Testis (tissue), 3 donors: ENCODE data around the gene ELL2. TPM values are rescaled to one million over a fixed set of nuclear protein-coding genes. Genes with fewer than 3 reads are reported as not detected.

Experiments used
- DNase-seq: peaks from one replicate; pipeline ENCODE4 v3.0.0-alpha.2; 2019
- H3K27ac ChIP-seq, 2 donors: fragments of 200-600 bp; sonication (generic); one replicate each; pipeline ENCODE4 v1.5.1; 2019
- H3K27me3 ChIP-seq: fragments of 200-600 bp; sonication (generic); one replicate; pipeline ENCODE4 v1.5.1; 2019
- H3K36me3 ChIP-seq: fragments of 200-600 bp; sonication (generic); one replicate; pipeline ENCODE4 v1.5.1; 2017; ENCODE audit warnings: low read depth; ENCODE audit errors: missing control alignments
- H3K4me1 ChIP-seq: fragments of 200-600 bp; sonication (generic); one replicate; pipeline ENCODE4 v1.5.1; 2019
- H3K4me3 ChIP-seq, 2 donors: fragments of 200-600 bp; sonication (generic); one replicate each; pipeline ENCODE4 v1.5.1; 2017 to 2019
- H3K9me3 ChIP-seq: fragments of 200-600 bp; sonication (generic); one replicate; pipeline ENCODE4 v1.5.1; 2017
- POLR2A ChIP-seq: fragments of 450-650 bp; IDR thresholded peaks from one replicate; pipeline ENCODE4 v1.6.1; 2017; ENCODE audit warnings: antibody characterized with exemption, mild to moderate bottlenecking, moderate library complexity
- WGBS, 2 donors: methylation state at CpG; one replicate each; pipeline ENCODE4 v1.1.5; 2018; 5-methylcytosine and 5-hydroxymethylcytosine counted together
- intact Hi-C: fragments of 100-400 bp; cut with DNase I; formaldehyde crosslinking; loops from one replicate; pipeline ENCODE4 v1.15.1; 2023; ENCODE audit warnings: low total_unique reads
- polyA plus RNA-seq: library from polyadenylated mRNA; stranded (reverse); fragments of 350-450 nt; fragmentation: Illumina TruSeq; extraction: RNeasy Lipid Tissue Mini Kit (QIAGEN cat#74804); gene quantifications from one replicate; pipeline ENCODE4 v1.2.3, GENCODE V29; 2014; ENCODE audit warnings: low read depth, low replicate concordance; ENCODE audit not compliant: insufficient read depth
- total RNA-seq, 2 donors: library from RNA; depleted of rRNA; stranded (reverse); fragments of >200 nt; gene quantifications; one replicate each; pipeline ENCODE4 v1.2.3, GENCODE V29; 2016
- TF ChIP-seq, protein P1 (sequence below), 3 experiments: fragments of 450-650 bp in 2 of 3; fragments of 200-600 bp in 1 of 3; sonication (generic) in 1 of 3; IDR thresholded peaks; one replicate each; pipeline ENCODE4 v1.5.1; 2016 to 2019; ENCODE audit warnings: antibody characterized with exemption in 3 of 3, mild to moderate bottlenecking in 2 of 3, moderate library complexity in 1 of 3

The ELL2 gene
- total and polyA plus RNA-seq, 3 donors from 2014 or later, result 32.1 to 87.3 (median 78.9) TPM

DNA sequence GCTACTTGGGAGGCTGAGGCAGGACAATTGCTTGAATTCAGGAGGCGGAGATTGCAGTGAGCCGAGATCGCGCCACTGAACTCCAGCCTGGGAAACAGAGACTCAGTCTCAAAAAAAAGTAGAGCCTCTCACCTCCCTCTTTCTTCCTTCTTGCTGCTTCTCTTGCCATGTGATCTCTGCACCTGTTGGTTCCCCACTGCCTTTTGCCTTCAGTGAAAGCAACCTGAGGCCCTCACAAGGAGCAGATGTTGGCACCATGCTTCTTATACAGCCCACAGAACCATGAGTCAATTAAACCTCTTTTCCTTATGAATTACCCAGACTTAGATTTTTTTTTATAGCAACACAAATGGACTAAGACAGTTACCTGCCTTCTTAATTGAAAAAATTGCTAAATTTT is 93.5 kb downstream of the ELL2 start:
- no peaks in the 10 kb centered on the region for H3K36me3 ChIP-seq
- TF ChIP-seq, protein P1, sequence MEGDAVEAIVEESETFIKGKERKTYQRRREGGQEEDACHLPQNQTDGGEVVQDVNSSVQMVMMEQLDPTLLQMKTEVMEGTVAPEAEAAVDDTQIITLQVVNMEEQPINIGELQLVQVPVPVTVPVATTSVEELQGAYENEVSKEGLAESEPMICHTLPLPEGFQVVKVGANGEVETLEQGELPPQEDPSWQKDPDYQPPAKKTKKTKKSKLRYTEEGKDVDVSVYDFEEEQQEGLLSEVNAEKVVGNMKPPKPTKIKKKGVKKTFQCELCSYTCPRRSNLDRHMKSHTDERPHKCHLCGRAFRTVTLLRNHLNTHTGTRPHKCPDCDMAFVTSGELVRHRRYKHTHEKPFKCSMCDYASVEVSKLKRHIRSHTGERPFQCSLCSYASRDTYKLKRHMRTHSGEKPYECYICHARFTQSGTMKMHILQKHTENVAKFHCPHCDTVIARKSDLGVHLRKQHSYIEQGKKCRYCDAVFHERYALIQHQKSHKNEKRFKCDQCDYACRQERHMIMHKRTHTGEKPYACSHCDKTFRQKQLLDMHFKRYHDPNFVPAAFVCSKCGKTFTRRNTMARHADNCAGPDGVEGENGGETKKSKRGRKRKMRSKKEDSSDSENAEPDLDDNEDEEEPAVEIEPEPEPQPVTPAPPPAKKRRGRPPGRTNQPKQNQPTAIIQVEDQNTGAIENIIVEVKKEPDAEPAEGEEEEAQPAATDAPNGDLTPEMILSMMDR (IDR thresholded peaks at IDR 0.05), result no peak
- TF ChIP-seq POLR2A, result no peak
- H3K4me3 ChIP-seq, result no peak overlapping the region
- H3K27me3 ChIP-seq, result no peaks in the 10 kb centered on the region
- H3K27ac ChIP-seq, result no peak overlapping the region
- peaks cover 1% of the 10 kb centered on the region for H3K4me1 ChIP-seq
- intact Hi-C loops, result loop anchor here (10.0 kb wide), 1 partner anchor 1007 kb away; the partner anchor contains the start of gene ERAP2
- WGBS, 2 donors, result 92 to 95% methylated on average over 4 of the region's 4 CpGs
- no peaks in the 10 kb centered on the region for H3K9me3 ChIP-seq
- DNase-seq, result no peak

DNA sequence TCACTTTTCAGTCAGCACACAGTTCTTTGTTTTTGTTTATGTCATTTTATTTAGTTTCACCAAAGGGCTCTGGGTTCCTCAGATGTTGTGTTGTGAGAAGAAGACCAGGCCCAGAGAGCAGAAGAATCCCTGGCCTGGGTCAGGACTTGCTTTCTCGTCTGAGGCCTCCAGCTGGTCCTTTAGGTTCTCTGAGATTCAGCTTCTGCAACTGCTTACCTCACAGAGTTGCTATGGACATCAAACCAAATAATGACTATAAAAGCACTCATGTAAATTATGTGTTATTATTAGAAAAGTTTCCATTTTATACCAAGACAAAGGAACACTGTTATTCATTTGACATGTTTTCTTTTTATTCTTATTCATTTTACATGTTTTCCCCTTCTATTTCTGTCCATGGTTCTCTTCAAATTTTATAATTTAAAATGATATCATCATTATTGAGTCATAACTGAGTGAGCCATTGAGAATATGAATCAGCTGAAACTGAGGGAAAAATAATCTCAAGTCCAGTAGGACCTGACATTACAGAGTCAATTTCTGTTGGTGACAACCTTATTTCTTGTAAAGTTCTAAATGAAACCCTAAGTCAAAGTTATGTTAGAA is 95.1 kb downstream of the ELL2 start:
- no peak for DNase-seq
- H3K27me3 ChIP-seq, result no peaks in the 10 kb centered on the region
- H3K9me3 ChIP-seq, result no peaks in the 10 kb centered on the region
- no peaks in the 10 kb centered on the region for H3K36me3 ChIP-seq
- 84 to 87% methylated on average over 1 of the region's 1 CpG for WGBS, 2 donors
- peaks cover 10% of the 10 kb centered on the region for H3K4me1 ChIP-seq
- intact Hi-C loops, result loop anchor here (10.0 kb wide), 1 partner anchor 1008 kb away; the partner anchor contains the start of gene ERAP2
- H3K27ac ChIP-seq, result no peak overlapping the region
- no peak overlapping the region for H3K4me3 ChIP-seq
- TF ChIP-seq POLR2A, result no peak
- TF ChIP-seq, protein P1 (IDR thresholded peaks at IDR 0.05), result no peak

DNA sequence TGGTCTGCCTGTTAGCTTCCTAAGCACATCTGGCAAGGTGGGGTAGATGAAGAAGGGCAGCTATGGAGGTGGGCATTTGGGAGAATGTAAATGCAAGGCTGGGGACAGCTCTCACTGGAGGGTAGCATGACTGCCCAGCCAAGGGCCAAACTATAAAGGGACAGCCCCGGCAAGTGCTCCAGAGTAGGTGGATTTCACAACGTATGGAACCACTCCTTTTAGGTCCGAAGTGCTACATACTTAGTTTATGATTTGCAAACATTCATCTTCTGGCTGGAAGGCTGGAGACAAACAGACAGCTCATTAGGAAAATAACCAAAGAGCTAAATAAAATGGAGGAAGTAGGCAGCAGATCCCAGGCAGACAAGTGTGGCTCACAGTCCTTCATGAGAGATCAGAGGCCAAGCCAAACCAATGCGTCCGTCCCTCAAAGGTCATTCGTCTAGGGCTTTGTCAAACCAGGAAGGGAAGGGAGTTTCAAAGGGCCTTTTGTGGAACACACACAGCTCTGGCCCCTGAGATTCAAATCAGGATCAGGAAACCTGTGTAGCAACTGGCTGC is 96.6 kb downstream of the ELL2 start:
- peaks cover 10% of the 10 kb centered on the region for H3K4me1 ChIP-seq
- intact Hi-C loops, result loop anchor here (10.0 kb wide), 1 partner anchor 1010 kb away; the partner anchor contains the start of gene ERAP2
- no peak for TF ChIP-seq POLR2A
- TF ChIP-seq, protein P1 (IDR thresholded peaks at IDR 0.05), result no peak
- no peaks in the 10 kb centered on the region for H3K36me3 ChIP-seq
- H3K27ac ChIP-seq, result no peak overlapping the region
- no peak for DNase-seq
- H3K9me3 ChIP-seq, result no peaks in the 10 kb centered on the region
- 88 to 90% methylated on average over 6 of the region's 6 CpGs for WGBS, 2 donors
- no peak overlapping the region for H3K4me3 ChIP-seq
- no peaks in the 10 kb centered on the region for H3K27me3 ChIP-seq

DNA sequence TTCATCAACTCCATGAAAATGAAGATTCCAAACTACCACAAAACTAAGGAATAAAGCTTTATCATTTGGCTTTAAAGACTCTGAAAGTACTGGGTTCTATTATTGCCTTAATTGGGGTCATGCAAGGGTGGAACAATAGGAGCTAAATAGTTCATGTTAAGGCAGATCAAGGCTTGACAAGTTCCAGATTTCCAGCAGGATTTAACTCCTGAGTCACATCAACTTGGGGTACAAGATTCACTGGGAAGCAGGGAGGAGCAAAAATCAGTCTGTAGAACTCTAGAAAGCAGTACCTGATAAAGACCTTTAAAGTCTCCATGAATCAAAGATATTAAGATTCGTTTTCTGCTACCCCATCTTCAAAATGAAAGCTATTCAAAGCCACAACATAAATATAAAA is 97.2 kb downstream of the ELL2 start:
- Histone ChIP-seq H3K4me1 (peaks cover 10% of the 10 kb centered on the region), H3K27me3 (no peaks in the 10 kb centered on the region), H3K27ac (no peak overlapping the region), H3K4me3 (no peak overlapping the region), H3K36me3 (no peaks in the 10 kb centered on the region), H3K9me3 (no peaks in the 10 kb centered on the region)
- DNase-seq, result no peak
- 81 to 82% methylated on average over 1 of the region's 1 CpG for whole genome bisulfite sequencing, 2 donors
- intact Hi-C loops, result loop anchor here (10.0 kb wide), 1 partner anchor 1010 kb away; the partner anchor contains the start of gene ERAP2
- TF ChIP-seq, protein P1 (IDR thresholded peaks at IDR 0.05), result no peak
- no peak for TF ChIP-seq POLR2A
